Measurements from ENCODE around the gene SLC41A1.
A peak's percentile ranks its signal among the peaks of the same experiment; 100 is the strongest.

SLC41A1 gene

DNA sequence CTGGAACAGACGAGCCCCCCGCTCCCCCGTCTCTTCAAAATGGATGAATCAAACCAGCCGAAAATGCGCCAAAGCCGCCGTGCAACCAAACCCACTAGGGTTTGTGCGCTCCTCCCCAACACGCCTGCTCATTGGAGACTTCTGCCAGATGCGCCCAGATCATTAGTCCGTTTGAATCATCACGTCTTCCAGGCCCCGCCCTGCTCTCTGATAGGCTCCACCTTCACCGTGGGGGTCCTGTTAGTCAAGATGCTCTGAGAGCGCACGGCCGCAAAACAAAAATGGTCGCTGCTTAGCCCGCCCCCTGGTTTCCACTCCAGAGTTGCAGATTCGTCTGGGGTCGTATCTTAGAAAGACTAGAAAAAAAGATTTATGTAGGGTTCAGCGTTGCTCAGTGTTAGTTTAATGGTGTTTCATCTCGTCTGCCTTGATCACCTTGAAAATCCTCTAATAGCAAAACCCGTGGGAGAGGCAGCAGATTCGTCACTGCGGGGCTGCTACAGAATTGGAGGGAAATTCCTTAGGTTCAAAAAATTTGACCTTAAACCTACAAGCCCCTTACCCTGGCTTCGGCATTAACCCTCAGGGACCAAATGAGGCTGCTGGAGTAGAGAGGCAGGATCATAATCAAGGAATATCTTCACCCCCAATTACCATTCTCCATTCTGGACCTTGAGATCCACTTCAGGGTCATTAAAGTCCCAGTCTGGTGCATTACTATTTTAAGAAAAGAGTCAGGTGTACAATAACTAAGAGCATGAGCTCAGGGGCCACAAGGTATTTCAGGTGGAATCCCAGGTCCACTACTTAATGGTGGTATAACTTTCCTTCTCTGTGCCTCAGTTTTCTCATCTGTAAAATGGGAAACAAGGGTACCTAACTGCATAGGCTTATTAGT, 62.6 kb downstream of the SLC41A1 start, which contains the start of gene NUCKS1:
NUCKS1 (minus strand) TSS at position 45 of the 898 bp plus-strand sequence. CDS start 209 bp downstream, outside the sequence.
- peak; percentile 99 for DNase-seq

DNA sequence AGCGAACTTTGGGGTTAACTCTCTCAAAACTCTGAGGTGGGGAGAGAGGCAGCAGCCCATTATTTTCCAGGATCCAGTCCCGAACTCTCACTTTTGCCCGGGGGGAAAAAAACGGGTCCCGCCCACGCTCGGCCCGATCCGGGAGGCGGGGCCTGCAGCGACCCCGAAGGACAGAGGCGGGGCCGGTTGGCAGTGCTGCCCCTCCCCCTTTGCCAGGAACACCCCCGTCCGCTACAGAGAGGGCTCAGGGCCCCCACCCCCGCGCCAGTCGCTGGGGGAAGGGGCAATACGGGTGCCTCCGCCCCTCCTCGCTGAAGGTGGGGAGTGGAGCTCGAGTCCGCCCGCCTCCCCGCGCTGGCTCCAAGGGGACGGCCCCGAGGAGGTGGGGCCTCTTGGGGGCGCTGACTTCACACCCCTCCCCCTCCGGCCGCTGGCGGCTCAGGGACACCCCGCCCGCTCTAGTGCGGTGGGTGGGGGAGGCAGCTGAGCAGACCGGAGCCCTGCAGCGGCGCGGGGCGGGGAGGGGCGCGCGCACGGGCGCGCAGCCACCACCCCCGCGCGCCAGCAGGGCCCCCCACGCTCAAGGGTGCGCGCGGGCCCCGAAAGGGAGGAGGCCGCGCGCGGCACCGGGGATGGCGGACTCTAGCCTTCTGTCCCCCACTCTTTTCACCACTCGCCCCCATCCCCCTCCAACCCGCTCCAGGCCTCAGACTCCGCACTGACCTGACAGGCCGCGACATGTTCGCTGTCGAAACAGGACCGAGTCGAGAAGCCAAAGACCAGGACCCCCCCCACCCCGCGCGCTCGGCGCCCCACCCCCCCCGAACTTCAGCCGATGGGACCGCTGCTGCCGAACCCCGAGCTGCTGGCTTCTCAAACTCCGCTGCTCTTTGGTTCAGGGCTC, 63.5 kb downstream of the SLC41A1 start:
- peak; percentile 92 for DNase-seq

DNA sequence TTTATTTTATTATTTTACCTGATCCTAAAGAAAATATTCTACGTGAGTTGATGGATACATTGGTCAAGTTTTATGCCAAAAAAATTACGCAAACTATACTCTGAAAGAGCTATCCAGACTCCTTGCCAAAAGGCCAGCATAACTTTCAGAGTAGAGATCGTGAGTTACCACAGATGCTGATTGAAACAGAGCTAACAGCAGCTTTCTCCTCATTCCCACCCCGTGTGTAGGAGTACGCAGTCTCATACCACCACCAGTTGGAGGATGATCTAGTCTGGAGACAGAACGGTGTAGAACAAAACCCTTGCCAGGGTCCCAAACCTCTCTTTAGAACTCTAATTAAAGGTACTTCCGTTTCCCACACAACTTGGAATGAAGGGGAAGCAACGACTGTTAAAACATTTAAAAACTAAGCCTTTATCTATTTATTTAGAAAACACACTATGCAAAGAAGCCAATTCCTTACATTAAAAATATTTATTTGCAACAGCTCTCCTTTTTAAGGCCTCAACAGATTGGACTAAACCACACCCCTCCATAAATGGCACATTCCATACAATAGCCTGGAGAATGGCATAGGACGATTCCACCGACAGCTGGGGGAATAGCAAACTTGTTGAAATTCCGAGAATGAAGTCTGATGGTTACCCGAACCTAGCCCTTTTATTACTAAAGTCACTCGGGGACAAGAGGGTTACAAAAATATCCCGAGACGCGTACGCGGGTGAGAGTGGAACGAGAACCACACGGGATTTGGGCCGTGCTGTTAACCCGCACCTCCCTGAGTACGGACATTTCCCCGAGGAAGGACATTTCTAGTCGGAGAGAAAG, 64.4 kb downstream of the SLC41A1 start:
- DNase-seq: peak; percentile 52

DNA sequence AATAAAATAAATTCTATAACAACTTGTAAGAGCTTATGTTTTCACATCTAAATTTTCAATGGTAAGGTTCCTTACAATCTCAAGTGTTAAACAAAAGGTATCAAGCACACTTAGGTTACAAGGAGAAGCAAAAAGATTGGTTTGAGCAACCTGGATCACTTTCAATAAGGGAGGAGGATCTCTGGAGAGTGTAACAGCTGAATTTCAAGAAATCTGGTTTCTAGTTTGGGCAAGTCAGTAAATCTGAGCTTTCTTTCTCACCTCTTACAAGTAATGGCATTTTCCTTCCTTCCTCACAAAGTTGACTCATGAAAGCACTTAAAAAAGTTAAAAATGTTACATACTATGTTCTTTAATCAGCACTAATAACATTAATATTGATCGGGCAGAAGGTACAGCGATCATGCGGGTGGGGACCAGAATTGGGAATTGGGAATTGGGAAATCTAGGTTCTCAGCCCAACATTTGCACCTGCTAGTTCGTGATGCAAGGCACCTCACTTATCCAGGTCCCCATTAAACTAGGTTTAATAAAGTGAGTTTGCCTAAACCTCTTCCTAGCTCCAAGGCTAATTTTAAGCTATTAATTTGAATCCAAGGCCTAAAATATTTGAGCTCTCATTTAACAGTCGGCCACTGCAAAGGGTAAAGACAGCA, 66.1 kb downstream of the SLC41A1 start:
- no peak for DNase-seq

DNA sequence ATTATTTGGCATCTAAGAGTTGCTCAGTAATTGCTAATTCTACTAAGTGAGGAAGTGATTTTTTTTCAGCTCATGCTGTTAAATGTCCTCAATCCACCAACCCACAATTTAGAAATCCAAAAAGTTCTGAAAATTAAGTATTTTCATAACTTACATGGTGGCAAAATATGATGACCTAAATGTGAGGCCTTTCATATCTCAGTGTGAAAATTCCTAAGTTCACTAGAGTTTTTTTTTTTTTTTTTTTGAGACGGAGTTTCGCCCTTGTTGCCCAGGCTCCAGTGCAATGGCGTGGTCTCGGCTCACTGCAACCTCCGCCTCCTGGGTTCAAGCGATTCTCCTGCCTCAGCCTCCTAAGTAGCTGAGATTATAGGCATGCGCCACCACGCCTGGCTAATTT, 68.6 kb downstream of the SLC41A1 start:
- no peak for DNase-seq

DNA sequence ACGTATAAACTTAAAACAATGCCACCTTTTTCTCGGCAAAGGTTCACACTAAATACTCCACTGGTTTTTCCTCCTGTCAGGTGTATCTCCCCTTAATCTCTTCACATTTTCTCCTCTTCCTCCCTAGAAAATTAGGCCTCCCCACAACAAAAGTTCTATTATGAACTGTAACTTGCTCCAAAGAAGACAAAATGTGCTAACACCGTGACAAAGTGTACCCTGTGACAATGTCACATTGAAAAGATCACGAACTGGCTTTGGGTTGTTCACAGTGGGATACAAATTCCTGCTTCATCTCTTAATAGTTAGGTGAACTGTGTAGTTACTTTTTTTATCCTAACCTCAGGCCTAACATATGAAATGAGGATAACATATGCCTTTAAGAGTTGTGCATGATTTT, 69.0 kb downstream of the SLC41A1 start:
- DNase-seq: no peak

DNA sequence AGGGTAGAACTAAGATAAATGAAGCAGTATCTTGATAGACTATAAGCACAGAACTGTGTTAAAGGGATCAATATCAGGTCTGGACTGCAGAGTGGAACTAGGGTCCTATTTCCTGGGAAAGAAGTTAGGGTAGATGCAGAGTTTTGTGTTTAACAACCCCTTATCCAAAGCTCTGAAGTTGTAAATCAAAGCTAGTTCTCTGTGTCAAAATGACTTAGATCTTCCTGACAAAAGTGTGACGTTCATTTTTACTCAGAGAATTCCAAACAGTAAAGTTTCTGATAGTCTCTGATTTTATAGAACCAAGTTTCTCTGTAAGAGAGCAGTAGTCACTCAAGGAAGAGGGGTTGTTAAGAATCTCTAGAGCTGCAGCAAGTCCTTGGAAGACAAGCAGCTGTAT, 71.3 kb downstream of the SLC41A1 start:
- no peak for DNase-seq

DNA sequence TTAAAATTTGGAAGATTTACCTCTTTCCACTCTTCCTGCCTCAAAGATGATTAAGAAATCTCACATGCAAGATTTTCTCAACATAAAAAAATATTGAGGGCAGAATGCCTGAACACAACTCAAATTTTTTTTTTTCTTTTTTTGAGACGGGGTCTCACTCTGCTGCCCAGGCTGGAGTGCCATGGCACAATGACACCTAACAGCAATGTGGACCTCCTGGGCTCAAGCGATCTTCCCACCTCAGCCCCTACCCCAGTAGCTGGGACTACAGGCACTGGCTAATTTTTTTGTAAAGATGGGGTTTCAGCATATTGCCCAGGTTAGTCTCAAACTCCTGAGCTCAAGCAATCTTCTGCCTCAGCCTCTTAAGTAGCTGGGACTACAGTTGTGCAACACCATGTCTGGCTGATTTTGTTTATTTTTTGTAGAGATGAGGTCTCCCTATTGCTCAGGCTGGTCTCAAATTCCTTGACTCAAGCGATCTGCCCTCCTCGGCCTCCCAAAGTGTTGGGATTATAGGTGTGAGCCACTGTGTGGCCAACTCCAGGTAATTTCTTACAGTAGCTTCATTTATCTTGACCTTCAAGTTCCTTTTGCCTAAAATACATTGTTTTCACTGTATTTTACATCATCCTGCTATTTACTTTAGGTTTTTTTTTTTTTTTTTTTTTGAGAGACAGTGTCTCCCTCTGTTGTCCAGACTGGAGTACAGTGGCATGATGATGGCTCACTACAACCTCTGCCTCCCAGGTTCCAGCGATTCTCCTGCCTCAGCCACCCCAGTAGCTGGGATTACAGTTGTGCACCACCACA, 73.4 kb downstream of the SLC41A1 start:
- DNase-seq: no peak
